ENCODE results near the gene GSK3A.

GSK3A gene

DNA sequence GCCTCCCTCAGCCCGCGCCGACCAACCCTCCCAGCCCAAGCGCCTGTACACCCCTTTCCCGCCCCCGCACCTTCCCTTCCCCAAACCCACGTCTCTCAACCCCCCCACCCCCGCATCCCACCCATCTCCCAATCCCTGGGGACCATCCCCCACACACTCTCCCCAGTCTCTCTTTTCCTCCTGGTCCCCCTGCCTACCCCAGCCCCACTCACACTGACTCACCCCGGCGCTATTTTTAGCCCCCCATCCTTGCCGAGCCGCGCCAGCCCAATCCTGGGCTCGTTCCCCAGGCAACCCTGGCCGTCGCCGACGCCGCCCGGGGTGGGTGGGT lies 38.4 kb upstream of the GSK3A start:
- no peak for DNase-seq (ENCODE audit: low spot score)

DNA sequence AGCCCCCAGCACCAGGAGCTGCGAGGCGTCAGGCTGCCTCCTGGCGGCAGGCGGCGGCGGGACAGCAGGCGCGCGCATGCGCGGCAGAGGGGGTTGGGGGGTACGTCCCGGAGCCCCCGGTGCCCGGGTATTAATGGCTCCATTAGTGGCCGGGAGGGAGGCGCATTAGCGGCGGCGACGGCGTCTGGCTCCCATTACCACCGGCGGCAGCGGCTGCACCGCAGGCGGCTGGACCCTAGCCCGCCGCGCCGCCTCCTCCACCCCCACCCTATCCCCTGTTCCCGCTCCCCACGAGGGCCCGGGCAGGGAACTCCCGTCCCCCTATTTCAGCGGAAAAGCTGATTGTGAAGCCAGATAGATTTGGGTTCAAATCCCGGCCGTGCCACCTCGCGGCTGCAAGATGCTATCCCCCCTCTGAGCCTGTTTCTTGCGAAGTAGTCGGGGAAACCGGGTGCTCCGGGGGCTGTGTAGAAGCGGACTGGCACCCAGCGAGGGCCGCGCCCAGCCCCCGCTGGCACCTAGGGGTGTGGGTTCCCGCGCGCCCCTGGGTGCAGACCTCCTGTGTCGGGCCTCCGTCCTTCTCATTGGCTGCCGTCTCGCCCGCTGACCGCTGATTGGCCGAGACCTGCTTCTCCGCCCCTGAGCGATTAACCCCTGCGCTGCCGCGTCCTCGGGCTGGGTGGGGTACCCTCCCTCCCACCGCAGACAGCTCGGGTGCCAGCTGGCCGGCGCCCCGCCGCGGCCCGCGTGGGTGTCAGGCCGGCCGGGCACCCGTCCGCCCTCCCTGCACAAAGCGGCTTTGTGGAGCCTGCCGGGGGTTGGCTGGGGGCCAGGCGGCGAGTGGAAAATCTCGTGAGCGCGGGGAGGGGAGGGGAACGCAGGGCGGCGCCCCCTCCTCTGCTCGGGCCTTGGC lies 37.8 kb upstream of the GSK3A start:
- peak; percentile 93 for DNase-seq (ENCODE audit: low spot score)

DNA sequence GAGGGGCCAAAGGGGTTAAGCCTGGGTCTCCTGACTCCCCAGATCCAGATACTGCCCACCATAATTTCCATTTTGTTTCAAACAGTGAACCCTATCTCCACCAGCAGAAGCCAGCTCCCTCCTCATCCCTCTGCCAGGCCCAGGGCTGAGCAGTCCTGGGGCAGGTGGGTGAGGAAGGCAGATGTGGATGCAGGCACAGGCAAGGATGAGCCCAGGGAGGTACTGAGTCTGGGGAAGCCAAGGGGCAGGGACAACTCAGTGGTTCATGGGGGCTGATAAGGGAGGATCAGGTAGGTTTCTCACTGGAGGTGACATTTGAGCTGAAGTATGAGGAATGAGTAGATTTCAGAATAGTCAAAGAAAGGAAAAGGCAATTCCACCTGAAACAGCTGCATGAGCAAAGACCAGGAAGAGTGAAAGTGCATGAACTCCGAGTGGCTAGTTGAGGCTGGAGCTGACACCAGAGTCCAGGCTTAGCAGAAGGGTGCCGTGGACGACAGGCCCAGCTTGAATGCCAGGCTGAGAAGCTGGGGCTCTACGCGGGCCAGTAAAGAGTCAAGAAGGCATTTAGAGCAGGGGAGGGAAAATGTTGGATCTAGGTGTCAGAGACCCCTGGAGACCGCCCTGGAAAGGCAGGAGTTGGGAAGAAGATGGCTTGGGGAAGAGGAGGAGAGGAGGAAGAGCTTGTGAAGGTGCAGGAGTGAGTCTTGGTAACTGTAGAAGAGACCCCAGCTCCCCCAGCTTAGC lies 36.9 kb upstream of the GSK3A start:
- no peak for DNase-seq (ENCODE audit: low spot score)

DNA sequence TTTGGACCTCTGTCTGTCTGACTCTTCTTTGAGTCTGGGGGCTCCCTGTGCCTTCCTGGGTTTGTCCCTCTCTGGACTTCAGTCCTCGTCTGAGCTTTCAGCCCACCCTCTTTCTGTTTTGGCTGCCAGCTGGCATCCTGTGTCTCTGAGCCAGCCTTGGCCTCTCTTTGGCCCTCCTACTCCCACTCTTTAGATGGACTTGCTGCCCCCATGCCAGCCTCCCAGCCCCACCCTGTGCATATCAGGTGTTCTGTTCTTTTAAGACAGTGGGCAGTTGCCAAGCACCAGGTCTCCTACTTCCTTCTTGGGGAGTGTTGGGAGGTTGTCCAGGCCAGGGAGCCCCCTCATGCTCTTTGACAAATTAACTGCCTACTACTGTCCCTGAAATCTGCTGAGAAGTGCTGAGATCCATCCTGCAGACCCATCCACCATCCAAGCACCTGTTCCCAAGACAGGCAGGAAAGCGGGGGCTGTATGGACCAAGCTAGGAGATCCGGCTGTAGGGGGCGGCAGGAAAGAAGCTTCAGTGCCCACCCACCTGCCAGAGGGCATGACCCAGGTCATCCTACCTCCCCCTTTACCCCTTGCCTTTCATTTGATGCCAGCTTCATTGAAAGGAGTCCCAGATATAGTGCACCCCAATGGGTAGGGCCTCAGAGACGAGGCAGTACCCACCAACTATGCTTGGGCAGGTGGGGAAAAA lies 36.2 kb upstream of the GSK3A start:
- DNase-seq (ENCODE audit: low spot score) = no peak

DNA sequence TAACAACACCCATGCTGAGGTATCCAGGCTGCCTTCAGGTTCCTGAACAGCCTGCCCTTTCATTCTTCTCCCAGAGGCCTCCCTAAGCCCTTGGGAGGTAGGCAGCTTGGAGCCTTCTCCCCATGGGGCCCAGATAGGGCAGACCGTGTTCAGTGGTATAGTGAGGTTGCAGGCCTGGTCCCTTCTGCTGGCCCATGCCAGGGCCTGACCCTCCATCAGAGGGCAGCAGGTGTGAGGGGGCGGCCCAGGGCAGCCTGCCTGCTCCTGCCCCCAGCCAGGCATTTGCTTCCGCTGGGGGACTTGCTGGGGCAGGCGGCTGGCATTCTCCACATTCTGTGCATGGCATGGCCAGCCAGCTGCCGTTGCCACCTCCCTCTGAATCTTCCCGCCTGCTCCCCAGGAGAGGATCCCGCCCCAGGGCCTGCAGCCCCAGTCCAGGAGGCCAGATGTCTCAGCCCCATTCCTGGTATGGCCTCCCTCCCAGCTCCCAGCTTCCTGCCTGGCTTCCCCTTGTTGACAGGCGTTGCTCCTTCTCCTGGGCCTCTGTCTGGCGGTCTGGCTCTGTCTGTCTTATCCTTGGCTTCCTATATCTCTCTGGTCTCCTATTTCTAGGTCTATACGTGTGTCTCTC lies 35.5 kb upstream of the GSK3A start:
- no peak for DNase-seq (ENCODE audit: low spot score)

DNA sequence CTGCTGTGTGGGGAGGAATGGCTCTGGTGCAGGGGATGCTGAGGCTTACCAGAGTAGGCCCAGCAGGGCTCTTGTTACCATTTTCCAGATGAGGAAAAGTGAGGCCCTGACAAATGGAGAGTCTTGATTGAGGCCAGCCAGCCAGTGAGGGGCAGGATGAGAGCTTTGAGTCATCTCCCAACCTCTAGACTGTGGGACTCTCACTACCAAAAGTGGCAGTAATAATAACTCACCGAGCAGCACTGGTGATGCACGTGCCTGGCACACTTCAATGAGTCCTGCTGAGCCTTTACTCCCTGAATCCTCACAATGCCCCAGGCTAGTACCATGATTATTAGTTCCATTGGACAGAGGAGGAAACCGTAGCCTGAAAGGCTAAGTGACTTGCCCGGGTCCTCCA lies 34.4 kb upstream of the GSK3A start:
- DNase-seq (ENCODE audit: low spot score) = no peak

DNA sequence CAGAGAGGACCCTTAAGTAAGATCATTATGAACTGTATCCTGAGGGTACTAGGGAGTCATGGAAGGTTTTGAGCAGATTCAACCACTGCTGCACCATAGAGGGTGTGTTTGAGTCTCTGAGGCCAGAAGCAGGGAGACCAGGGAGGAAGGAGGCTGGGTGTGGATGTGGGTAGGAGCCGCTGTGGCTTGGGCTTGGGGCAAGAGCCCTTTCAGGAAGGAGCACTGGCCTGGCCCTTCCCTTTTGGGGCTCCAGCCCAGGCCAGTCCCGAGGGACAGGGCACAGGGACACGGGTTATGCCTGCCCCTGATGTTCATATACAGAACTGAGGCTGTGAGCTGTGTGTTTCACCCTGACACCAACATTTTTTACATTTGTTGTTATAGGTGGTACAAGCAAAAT lies 33.9 kb upstream of the GSK3A start:
- no peak for DNase-seq (ENCODE audit: low spot score)

DNA sequence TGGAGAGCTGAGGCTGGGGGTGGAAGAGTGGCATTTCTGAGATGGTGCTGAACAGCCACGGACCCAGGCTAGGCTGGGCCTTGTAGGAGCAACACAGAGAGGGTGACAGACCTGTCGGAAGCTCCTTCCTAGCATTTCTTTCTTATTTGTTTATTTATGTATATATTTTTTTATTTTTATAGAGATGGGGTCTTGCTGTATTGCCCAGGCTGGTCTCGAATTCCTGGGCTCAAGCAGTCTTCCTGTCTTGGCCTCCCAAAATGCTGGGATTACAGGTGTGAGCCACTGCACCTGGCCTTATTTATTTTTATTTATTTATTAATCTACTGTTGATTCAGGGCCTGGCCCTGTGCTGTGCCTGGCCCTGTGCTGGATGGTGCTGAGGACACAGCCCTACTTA lies 33.1 kb upstream of the GSK3A start:
- no peak for DNase-seq (ENCODE audit: low spot score)

DNA sequence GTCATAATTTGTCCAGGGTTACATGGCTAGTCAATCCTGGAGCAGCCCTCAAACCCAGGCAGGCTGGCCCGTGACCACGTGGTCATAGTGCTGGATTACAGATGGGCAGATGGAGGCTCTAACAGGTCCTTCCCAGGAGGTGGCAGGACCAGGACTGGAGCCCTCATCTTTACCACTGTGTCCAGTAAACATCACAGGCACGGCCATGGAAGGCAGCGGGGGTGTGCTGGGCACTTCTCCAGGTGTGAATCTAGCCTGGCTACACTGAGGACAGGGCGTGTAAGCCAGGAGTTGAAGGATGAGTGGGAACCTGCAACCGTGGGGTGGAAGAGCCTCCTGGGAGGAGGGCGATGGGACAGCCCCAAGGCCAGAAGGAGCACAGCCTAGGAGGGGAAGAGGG lies 32.7 kb upstream of the GSK3A start:
- DNase-seq (ENCODE audit: low spot score) = no peak

DNA sequence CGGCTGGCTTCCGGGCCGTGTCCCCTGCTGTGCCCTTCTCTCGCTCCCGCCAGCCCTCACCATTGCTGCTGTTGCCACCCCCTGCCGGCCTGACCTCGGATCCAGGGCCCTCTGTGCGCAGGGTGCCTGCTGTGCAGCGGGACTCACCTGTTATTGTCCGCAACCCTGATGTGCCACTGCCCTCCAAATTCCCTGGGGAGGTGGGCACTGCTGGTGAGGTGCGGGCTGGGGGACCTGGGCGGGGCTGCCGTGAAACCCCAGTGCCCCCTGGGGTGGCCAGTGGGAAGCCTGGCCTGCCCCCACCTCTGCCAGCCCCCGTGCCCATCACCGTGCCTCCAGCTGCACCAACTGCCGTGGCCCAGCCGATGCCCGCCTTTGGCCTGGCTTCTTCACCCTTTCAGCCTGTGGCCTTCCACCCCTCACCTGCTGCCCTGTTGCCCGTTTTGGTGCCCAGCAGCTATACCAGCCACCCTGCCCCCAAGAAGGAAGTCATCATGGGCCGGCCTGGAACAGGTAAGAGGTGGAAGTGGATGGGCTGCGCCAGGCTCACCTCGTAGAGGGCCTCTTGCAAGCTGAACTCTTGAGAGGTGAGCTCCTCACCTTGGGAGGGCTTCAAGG lies 31.8 kb upstream of the GSK3A start:
- no peak for DNase-seq (ENCODE audit: low spot score)

DNA sequence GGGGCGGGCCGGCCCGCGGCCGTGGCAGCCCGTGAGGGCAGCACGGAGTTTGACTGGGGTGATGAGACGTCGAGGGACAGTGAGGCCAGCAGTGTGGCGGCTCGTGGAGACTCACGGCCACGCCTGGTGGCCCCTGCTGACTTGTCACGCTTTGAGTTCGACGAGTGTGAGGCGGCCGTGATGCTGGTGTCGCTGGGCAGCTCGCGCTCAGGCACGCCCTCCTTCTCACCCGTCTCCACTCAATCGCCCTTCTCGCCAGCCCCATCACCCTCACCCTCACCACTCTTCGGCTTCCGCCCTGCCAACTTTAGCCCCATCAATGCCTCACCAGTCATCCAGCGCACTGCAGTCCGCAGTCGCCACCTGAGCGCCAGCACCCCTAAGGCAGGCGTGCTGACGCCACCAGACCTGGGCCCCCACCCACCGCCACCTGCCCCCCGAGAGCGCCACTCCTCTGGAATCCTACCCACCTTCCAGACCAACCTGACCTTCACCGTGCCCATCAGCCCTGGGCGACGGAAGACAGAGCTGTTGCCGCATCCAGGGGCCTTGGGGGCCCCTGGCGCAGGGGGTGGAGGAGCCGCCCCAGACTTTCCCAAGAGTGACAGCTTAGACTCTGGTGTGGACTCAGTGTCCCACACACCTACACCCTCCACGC lies 31.1 kb upstream of the GSK3A start:
- DNase-seq (ENCODE audit: low spot score) = no peak

DNA sequence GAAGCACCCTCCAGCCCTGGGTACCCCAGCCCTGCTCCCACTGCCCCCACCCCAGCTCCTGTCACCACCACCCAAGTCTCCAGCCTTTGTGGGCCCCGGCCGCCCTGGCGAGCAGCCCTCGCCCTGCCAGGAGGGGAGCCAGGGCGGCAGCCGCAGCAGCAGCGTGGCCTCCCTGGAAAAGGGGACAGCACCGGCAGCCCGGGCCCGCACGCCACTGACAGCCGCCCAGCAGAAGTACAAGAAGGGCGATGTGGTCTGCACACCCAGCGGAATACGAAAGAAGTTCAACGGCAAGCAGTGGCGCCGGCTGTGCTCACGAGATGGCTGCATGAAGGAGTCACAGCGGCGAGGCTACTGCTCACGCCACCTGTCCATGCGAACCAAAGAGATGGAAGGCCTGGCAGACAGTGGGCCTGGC lies 30.6 kb upstream of the GSK3A start:
- DNase-seq (ENCODE audit: low spot score) = no peak

DNA sequence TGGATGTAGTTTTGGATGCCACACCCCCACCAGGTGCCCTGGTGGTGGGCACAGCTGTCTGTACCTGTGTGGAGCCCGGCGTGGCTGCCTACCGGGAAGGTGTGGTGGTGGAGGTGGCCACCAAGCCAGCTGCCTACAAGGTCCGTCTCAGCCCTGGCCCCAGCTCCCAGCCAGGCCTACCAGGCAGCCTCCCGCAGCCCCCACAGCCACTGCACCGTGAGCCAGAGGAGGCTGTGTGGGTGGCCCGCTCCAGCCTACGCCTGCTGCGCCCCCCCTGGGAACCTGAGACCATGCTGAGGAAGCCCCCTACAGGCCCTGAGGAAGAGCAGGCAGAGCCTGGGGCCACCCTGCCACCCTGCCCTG lies 30.1 kb upstream of the GSK3A start:
- no peak for DNase-seq (ENCODE audit: low spot score)

DNA sequence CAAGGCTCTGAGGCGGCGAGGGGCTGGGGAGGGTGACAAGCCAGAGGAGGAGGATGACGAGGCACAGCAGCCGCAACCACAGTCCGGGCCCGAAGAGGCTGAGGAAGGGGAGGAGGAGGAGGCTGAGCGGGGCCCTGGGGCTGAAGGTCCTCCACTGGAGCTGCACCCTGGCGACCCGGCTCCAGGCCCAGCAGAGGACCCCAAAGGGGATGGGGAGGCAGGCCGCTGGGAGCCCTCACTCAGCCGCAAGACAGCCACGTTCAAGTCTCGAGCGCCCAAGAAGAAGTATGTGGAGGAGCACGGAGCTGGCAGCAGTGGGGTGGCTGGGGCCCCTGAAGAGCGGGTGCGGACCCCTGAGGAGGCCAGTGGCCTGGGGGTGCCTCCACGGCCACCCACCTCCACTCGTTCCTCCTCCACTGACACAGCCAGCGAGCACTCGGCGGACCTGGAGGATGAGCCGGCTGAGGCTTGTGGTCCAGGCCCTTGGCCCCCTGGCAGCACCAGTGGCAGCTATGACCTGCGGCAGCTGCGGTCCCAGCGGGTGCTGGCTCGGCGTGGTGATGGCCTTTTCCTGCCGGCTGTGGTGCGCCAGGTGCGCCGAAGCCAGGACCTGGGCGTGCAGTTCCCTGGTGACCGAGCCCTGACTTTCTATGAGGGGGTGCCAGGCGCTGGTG lies 29.6 kb upstream of the GSK3A start:
- no peak for DNase-seq (ENCODE audit: low spot score)

DNA sequence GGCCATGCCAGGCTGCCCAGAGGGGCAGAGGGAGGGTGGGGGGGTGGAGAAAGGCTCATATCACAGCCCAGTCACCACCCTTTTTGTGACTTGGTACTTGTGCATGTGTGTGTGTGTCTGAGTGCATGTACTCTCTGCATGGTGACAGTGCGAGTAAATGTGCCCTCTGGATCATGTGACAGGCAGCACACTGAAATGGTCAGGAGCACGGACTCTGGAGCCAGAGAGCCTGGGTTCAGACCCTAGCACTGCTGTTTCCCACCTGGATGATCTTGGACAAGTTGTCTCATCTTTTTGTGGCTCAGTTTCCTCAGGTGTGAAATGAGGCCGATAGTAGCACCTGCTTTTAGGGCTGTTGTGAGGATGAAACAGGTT lies 28.6 kb upstream of the GSK3A start:
- no peak for DNase-seq (ENCODE audit: low spot score)

DNA sequence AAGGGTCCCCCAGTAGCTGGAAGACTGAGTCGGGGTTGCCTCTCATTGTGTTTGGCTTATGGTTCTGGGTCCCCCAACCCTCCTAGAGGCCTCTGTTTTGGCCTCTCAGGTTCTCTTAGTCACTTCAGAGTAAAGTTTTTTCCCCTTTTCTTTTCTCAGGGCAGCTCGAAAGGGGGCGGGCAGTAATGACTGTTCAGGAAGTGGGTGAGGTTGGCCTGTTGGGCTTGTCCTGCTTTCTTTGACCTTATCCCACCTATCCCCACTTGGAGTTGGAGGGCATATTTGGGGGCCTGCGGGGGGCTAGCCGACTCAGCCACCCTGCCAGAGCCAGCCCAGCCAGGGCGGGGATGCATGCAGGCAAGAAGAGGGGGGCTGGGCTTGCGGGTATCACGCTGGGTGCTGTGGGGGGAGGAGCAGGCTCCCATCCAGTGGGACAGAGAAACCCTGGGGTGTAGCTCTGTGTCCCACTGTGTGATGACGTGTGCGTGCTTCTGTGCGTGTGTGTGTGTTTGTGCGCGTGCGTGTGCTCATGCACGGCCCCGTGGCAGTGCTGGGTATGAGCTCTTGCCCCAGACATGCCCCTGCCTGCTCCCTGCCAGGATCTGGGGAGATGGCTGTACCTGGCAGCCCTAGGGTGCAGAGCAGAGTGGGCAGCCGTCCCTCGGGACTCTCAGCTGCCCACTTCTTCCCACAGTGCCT lies 28.1 kb upstream of the GSK3A start:
- DNase-seq (ENCODE audit: low spot score) = no peak

DNA sequence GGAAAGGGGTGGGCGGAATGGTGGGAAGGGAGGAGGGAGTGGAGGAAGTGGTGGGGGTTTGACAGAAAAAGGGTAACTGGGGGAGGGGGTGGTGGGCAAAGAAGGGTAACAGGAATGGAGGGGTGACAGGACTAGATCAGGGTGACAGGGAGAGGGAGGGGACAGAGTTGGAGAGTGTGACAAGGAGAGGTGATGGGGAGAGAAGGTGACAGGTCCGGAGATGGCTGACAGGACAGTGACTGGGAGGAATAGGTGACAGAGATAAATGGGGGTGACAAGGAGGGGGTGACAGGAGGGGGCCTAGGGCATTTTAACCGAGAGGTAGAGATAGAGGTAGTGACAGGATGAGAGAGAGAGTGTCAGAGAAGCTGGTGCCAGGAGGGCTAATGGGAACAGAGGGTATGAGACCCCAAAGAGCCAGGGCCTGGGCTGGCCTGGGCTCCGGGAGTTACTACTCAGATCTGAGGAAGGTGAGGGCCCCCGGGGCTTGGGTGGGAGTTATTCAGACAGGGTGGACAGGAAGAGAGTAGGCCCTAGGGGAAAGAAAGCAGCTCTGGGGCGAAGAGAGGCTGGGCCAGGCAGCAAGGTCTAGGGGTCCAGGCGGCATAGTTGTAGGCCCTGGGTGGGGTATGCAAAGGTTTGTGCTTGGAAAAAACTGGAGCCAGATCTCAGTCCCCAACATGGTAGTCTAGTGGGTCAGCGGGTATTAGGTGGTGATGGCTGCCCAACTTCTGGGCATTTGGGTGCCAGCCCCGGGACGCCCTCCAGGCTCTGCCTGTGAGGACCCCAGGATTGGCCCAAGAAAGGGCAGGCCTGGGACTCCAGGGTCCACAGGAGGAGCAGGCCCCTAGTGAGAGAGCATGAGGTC lies 27.3 kb upstream of the GSK3A start:
- no peak for DNase-seq (ENCODE audit: low spot score)

DNA sequence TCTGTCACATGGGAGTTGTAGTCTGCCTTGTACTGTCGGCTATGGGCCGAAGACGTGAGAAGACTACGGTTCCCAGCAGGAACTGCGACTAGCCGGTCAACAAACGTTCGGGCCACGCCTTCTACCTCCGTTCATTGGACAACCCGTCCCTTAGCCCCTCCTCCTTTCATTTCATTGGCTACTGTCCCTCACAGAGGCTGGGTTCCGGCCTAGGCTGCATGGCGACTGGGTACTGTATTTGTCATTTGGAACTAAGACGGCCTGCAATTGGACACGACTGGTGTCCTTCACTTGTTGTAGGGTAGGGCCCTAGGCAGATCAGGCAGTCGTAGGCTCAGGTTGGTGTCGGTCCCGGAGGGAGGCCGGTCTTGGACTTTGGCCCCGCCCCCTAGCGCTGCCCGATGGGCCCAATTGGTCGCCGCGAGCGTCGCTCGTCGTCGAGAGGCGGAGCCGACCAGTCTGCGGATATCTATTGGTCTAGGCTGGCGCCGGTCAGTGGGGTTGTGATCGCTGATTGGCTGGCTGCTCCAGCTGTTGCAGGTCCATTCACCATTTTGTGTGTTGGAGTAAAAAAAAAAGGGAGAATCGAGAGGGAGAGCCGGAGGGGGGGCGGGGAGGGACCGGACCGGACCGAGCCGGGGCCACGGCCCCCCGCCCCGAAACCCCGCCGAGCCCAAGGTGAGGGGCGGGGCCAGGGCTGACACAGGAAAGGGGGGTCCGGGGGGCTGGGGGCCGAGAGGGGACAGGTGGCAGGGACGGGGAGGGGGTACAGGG lies 26.5 kb upstream of the GSK3A start, which contains the start of gene CIC:
Gene CIC, plus strand, starts transcription at position 549 of the 774 bp plus-strand sequence. CDS start 2,532 bp downstream, outside the sequence.
- peak; percentile 99 for DNase-seq (ENCODE audit: low spot score)
